RWPE1 (cell line): ENCODE data around the gene MTTP.

Source experiments
- CTCF ChIA-PET: fragments of 350-600 bp; sonication (Branson Sonifier 250); formaldehyde crosslinking; extraction: SDS; loops from one replicate; lab custom pipeline; 2021; lab: Yijun Ruan, JAX
- POLR2A ChIA-PET: fragments of 400-600 bp; formaldehyde crosslinking; extraction: SDS; loops from one replicate; lab custom pipeline; 2020; ENCODE audit warnings: antibody characterized with exemption; ENCODE audit not compliant: low non-redundant PET; lab: Yijun Ruan, JAX
- DNase-seq: peaks from one replicate; pipeline ENCODE4 v3.0.0; 2012; ENCODE audit warnings: low spot score
- H3K27ac ChIP-seq: fragments of 450-650 bp; 2 replicates; pipeline ENCODE4 v1.5.1; 2017
- CTCF ChIP-seq: fragments of 450-650 bp; conservative IDR thresholded peaks from 2 replicates; pipeline ENCODE4 v1.5.1; 2017; ENCODE audit warnings: low read depth, mild to moderate bottlenecking

Gene MTTP

GRCh38 chr4:99617374-99617773 lies 42.8 kb downstream of the MTTP start:
- peak; percentile 7 for DNase-seq
- no peak for TF ChIP-seq CTCF
- no peak overlapping the region for H3K27ac ChIP-seq
- ChIA-PET POLR2A (no interaction called here), CTCF (interaction anchor here (0.7 kb wide), 1 partner anchor 13 kb away, joined by 3 read pairs; no protein-coding TSS in a partner anchor)

GRCh38 chr4:99622341-99622740 lies 47.7 kb downstream of the MTTP start:
- TF ChIP-seq CTCF = no peak
- CTCF ChIA-PET = interaction anchor here (1.1 kb wide), 1 partner anchor 13 kb away, joined by 3 read pairs; no protein-coding TSS in a partner anchor
- POLR2A ChIA-PET = no interaction called here
- no peak overlapping the region for H3K27ac ChIP-seq
- no peak for DNase-seq

GRCh38 chr4:99624141-99624719 lies 49.6 kb downstream of the MTTP start:
- H3K27ac ChIP-seq = no peak overlapping the region
- ChIA-PET CTCF (interaction anchor here (0.7 kb wide), 1 partner anchor 93 kb away, joined by 3 read pairs; no protein-coding TSS in a partner anchor), POLR2A (no interaction called here)
- no peak for DNase-seq
- TF ChIP-seq CTCF = no peak

- no peak overlapping the region for H3K27ac ChIP-seq
- CTCF ChIA-PET = no interaction called here
- TF ChIP-seq CTCF = no peak
- POLR2A ChIA-PET = no interaction called here
- DNase-seq = no peak
These were observed 50.7 kb downstream of the MTTP start for GRCh38 chr4:99625369-99625768.

GRCh38 chr4:99628040-99628439 lies 53.4 kb downstream of the MTTP start:
- POLR2A ChIA-PET = no interaction called here
- no peak for TF ChIP-seq CTCF
- no peak overlapping the region for H3K27ac ChIP-seq
- DNase-seq = no peak
- CTCF ChIA-PET = no interaction called here

- CTCF ChIA-PET = interaction anchor here (0.6 kb wide), 1 partner anchor 13 kb away, joined by 3 read pairs; no protein-coding TSS in a partner anchor
These were observed 55.4 kb downstream of the MTTP start for GRCh38 chr4:99629962-99630554.

More at GRCh38 chr4:99629962-99630554, 55.4 kb downstream of the MTTP start:
- no peak for DNase-seq
- H3K27ac ChIP-seq = no peak overlapping the region
- POLR2A ChIA-PET = no interaction called here
- no peak for TF ChIP-seq CTCF
